ENCODE results near the gene ERBB4.
A peak's percentile ranks its signal among the peaks of the same experiment; 100 is the strongest.

Gene ERBB4

DNA sequence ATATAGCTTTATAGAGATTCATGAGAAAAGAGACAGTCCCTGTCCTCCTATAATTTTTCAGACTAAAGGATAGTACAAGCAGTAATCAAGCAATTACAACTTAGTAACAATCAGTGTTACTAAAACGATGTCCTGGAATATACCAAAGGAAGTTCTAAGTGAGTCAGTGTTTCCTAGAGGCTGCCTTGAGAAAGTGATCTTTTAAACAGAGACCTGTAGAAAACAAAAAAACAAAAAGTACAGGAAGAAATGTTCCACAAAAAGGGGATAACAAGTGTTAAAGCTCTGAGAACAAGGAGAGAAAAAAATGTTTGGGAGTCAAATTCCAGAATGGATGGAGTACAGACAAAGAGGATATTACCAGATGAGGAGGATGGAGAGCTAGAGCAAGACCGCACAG is 556.4 kb downstream of the ERBB4 start:
- no peak for DNase-seq

DNA sequence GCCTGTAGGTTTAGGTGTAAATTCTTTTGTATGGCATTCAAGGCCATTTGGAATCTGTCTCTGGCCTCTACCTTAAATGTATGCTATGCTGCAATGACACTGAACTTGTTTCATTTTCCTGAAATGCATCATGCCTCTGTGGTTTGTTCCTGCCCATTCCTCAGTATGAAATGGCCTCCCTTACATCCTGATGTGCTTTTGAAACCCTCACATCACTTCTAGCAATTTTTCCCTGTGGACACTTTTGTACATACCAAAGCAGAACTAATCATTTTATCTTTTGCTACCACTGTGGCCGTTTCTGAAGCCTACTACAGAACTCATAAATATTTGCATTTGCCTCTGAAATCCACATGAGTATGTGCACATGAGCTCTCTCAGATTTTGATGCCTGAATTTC is 557.2 kb downstream of the ERBB4 start:
- peak; percentile 1 for DNase-seq

DNA sequence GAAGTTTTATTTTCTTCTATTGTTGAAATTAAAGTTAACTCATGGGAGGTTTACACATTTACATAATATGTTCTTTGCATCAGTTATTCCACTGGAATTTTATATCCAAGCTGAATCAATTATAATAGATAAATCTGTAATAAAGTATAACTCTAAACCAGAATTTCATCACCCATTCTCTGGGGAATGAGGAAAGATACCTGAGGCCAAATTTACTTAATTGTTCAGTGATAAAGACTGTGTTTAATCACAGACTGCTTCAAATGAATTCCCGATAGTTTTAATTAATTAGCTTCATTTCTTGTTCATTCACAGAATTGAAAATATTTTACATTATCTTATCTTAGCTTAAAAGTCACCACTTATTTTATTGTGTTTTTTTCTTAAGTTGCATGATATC is 562.5 kb downstream of the ERBB4 start:
- DNase-seq: no peak

DNA sequence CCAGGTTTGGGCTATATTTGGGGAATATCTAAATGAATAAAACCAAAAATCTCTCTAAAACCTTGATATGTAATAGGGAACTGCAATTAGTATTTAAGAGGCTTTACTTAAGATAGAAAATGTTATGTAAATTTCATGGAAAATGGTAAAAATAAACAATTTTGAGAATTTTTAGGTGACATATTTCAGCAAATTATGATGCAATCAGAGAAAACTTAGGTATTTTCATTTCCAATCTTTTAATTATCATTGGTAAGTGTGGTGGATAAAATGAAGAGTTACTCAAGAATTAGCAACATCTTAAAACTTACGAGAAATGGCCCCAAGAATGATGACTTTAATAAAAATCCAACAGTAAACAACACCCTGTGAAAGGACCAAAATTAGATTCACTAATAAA is 571.4 kb downstream of the ERBB4 start:
- no peak for DNase-seq

DNA sequence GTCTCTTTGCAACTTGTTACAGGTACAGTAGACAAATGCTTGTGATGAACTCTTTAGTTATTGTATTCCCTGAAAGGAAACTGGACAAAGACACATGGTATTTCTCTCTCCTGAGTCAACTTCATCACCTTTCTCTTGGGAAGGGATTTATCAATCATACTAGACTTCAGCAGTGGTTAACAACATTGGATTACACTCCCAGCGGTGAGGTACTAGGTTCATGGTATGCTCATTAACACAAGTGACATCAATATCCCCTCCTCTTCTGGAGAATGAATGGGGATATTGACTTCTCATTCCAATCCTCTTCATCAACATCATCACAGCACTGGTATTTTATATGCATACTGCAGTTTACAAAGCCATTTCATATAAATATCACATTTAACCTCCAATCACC is 574.6 kb downstream of the ERBB4 start:
- no peak for DNase-seq

DNA sequence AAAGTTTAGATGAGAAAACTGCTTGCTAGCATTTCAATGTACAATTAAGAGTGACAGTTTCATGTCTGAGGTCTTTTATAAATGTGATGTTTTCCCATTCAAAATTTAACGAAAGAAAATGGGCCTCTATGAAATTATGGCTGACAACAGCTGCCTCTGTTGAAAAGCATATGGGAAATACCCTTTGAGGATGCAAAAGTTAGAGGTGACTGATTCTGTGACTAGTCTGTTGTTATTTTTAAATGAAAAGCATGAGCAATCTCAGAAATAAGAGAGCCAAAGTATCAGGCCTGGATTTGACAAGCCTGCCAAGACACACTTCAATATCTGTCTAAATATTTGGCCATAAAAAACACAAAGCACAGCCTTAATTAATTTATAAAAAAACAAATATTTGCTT is 580.8 kb downstream of the ERBB4 start:
- DNase-seq: no peak

DNA sequence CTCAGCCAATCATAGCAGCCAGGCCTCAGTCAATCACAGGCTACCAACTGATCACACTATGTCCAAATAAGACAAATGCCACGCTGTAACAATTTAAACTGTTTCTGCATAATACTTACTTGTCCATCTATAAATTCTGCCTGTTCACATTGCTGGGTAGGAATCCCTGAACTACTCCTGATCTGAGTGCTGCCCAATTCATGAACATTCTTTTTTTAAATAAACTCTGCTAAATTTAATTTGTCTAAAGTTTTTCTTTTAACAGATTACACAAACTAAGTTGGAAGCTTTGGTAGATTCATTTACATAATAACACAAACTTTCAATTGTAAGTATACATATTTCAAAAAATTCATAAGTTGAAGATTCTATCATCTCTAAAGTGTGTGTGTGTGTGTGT is 583.0 kb downstream of the ERBB4 start:
- DNase-seq: no peak

DNA sequence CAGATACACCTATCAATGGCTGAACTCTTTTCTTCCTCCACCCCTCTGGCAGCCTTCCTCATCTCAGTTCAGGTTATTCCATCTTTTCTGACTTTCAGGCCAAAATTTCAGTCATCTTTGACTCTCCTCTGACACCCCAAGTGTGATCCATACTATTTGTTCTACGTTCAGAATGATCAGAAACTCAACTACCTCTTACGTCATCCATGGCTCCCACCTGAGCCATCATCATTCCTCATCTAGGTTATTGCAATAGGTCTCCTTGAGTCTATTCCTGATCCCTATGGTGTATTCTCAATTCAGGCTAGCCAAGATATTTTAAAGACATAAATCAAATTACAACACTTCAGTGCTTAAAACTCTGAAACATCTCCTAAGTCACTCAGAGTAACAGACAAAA is 589.7 kb downstream of the ERBB4 start:
- DNase-seq: no peak

DNA sequence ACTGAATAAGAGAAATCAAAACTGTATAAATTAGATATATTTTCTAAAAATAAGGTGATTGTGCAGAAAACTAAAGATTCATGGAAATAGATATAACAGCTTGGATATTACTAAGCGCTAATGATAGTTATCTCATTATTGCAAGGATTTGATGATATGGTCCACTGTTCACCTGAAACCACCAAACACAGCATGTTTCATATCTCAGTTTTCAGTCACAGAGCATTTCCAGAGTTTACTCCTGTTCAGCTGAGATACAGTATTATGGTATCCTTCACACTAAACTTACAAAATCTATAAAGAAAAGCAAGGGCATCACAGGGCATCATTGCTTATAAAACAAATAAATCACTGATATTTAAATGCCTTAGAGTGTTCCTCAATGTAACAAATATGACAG is 591.6 kb downstream of the ERBB4 start:
- DNase-seq: no peak

DNA sequence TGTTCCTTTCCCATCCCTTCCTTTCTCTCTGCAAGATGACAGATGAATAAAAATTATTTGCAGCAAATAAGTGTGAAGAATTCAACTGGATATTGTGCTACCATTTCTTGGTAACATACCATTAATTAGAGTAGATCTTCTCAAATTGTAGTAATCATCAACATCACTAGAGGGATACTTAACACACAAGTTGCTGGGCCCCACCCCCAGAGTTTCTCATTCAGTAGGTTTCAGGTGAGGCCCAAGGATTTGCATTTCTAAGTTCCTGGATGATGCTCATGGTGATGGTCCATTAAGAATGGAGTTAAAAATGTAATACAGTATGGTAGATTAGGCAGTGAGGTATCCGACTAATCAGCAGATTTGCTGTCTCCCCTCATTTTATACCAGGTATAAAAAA is 594.0 kb downstream of the ERBB4 start:
- no peak for DNase-seq

DNA sequence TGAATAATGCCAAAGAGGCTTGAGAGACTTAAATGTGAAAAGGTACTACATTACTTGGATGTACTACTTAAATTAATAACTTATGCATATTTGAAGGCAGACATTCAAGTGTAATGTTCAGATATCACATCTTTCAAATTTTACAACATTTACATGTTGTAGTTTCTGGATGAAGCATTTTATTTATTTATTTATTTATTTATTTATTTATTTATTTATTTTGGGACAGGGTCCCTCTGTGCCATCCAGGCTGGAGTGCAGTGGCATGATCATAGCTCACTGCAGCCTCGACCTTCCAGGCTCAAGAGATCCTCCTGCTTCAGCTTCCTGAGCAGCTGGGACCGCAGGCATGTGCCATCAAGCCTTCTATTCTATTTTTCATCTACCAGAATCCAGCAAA is 596.4 kb downstream of the ERBB4 start:
- no peak for DNase-seq

DNA sequence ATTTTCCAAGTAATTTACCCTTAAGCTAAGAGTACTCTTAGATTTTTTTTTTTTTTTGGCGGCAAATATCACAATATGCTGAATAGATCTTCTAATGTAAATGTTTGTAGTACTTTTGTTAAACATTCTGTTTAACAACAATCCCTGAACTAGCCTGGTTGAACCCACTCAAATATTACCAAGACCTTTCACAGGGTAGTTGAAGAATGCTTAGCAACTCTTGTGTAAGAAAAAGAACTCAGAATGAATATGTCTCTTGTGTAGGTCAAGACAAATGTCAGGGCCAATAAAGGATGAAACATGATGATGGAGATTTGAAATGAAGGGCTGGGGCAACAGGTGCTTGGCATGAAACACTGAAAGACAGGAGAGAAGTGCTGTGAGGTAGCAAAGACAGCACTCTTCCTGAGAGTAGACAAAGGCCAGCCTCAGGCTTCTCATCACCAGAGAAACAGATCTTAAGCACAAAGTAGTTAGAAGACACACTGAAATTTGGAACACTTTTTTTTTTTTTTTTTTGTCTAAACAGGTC is 597.3 kb downstream of the ERBB4 start:
- no peak for DNase-seq

DNA sequence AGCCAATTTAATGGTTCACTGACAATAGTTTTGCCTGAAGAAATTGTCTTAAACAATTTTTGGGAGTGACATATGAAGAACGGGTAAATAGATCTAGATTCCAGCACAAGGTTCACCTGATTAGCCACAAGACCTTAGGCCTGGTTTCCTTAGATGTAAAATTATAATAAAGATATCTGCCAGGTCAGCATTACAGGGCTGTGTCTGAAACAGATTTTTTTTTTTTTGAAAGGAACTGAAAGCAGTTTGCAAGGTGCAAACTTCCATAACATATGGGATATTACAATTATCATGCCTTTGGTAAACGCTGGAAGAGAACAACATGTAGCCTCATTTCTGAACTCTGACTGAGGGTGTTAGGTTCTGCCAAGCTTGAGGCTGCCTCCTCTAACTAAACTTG is 599.4 kb downstream of the ERBB4 start:
- no peak for DNase-seq

DNA sequence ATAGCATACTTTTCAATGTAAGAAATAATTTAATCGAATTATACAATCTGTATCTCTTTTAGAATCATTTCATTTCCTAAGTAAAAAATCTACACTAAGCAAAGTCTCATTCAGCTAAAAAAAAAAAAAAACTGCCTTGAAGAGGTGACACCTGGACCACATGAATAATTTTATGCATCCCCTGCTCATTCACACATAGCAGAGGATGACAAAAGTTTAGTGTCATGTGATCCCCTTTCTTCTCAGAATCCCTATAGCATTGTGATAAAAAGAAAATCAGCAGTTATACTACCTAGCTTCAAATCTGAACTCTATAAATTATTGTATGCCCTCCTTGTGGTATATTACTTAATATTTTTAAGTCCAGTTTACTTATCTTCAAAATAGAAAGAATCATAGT is 603.8 kb downstream of the ERBB4 start:
- no peak for DNase-seq

DNA sequence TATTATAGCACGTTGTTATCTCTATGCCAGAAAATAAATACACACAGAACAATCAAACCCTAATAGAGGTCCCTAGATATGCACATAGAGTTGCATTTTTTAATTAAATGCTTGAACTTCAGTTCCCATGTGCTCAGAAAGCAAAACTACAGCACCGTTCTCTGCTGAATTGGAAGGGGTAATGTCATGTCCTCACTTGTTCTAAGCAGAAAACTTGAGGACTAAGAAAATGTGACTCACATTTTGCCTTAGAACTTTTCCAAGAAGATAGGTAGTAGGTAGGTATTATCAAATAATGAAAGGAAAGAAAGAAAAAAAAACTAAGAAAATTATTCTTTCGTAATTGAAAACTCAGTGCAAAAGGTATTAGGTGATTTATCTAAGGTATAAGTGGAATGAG is 607.3 kb downstream of the ERBB4 start:
- DNase-seq: no peak

DNA sequence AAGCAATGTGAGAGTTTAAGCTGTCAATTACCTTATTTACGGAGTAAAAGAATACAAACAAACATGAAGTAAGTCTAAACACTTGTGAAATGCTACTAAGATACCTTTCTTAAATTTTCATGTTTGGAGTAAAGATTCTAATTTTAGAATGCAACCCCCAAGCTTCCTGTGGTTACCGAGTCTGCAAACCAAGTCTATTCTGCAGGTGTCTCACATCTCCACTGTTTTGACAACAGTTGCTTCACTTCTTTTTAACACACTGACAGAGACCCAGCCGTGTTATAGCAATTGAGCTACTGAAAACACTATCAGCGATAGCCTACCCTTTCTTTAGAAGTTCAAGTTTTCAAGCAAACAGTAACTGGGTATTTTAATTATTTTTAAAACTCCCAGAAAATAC is 608.3 kb downstream of the ERBB4 start:
- DNase-seq: no peak

DNA sequence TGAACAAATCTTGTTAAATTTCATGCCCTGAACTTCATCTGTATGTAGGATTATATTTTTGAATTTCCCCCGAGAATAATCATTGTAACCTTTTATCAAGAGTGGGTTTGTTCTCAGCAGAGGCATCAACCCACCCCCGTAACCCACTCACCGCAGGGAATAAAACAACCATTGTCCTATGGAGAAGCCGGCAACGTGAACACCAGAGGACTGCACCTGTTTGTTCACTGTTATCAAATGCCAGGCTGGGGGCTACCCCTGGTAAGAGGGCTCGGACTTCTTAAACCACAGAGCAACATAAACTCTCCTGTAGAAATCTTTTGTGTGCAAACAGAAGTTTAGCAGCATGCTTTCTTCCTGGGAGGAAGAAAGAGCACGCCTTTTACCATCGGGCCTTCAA is 610.4 kb downstream of the ERBB4 start:
- DNase-seq: no peak

DNA sequence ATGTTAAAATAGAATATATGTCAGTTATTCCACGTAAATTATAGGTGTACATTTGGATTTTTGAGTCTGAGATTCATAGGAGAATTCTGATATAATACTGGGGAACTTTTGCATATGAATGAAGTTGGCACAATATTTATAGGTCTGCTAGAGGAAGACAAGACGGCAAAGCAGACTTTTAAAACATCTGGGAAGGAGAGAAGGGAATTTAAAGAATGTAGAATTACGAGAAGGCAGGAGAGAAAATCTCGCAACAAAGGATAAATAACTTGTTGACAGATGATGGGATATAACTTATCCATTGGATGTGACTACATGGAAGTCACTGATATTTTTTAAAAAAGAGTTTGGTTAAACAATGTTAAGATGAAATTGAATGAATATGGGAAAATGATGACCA is 615.6 kb downstream of the ERBB4 start:
- DNase-seq: no peak

DNA sequence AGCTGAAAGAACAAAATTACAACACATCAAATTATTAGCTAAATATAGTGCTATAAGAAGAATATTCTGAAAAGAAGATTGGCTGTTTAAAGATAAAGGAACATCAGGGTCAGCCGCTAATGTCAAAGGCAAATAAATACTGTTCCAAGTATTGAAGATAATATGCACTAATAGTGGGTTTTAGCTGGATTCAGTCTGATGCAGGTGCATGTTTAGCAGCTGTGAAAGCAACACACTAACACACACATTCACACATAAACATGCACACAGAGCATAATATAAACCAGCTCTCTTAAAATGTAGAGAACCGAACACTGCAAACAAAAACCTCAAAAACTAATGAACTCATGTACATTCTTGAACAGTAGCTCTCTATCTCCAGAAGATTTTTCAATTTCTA is 634.6 kb downstream of the ERBB4 start:
- no peak for DNase-seq

DNA sequence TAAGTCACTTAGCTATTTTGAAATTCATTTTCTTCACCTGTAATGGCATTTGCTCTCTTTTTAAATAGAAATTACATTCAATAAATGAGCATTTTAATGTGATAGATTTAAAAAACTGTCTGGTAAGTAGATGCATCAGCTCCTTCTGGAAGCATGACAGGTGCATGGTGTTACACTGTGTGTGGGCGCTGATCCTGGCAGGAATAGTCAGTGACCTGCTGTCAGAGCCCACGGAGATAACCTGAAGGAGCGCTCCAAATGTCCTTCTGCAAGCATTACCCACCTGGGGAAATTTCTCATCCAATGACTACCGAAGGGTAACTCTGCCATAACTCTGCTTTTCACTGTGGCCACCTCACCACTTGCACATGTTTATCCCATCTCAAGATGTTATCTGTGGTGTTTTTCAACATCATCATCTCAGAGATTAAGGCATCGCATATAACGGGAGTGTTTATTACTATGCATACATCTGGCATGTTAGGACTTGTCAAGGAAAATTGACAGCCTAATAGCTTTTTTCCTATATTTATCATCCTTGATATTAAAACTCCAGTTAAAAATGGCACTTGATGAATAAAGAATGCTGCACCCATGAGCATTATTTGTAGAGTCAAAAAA is 637.3 kb downstream of the ERBB4 start:
- DNase-seq: no peak

DNA sequence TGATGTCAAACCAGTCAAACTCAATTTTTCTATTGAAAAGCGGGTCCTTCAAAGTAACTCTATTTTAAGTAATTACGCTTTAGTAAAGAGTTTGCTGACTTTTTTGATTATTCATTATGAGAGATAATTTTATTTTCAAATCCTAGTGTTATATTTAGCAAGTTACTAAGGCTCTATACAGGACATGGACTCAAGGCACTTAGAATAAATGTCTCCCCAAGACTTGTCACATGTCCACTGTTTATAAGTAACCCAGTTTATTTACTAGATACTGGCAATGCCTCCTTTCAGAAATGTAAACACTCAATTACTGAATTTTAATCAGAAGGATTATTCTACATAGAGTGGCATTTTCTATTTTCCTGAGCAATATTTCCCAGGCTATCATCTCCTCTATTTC is 638.1 kb downstream of the ERBB4 start:
- no peak for DNase-seq

DNA sequence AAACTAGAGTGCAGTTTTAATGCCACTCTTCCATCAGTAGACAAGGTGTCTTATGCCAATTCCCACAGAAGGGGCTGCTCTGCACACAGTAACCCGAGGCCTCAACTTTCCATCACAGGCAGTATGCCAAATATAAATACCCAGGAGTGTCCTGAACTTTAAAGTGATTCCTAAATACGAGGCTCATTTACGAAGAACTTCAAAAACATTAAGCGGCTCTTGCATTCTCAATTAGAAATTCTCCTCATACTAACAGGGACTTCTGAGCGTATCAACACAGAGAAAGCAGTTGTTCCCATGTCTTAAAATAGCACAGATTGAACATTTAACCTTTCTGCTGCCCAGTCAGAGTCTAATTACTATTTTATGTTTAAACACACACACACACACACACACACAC is 638.6 kb downstream of the ERBB4 start:
- DNase-seq: no peak

DNA sequence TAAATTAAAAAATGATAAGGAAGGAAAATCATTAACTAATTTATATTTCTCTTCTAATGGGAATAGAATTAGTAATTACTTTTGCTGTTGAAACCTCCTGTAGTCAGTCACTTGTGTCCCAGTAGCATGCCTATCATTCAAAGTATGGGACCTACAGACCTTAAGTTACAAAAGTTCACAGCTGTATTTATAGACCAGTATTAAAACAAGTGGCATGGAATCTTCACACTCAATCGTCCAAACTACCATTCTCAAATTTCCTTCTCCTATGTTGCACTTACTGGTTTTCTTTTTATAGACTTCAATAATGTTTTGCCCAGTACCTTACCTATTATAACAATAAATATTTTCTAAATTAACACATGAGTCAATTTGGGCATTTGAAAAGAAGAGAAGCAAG is 639.9 kb downstream of the ERBB4 start:
- no peak for DNase-seq

DNA sequence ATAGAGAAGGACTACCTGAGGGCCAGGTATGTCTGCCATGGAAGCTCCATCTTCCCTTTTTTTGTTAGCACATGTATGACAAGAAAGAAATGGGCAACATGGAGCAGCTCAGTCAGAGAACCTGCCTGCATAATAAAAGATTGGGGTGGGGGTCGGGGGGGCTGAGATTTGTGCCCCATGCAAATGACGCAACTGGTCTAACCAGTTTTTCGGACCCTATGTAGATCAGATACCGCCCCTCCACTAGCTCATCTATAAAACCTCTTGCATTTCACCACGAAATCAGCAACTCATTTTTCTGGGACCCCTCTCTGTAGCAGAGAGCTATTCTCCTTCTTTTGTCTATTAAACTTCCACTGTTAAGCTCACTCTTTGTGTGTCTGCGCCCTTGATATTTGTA is 657.2 kb downstream of the ERBB4 start:
- DNase-seq: no peak

DNA sequence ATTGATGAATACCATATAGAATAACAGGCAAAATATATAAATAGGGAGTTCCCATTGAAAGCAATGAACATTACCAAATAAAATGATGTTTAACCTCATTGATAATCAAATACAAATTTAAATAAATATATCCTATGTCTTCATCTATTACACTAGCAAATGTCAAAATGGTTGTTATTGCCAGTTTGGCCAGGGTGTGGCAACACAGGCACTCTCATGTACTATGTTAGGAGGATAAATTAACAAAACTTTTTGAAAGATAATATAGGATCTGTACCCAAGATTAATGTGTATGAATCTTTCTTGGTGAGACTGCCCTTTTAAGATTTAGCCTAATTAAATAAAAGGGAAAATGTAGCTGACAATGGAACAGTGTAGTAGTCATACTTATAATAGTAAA is 659.3 kb downstream of the ERBB4 start:
- no peak for DNase-seq

DNA sequence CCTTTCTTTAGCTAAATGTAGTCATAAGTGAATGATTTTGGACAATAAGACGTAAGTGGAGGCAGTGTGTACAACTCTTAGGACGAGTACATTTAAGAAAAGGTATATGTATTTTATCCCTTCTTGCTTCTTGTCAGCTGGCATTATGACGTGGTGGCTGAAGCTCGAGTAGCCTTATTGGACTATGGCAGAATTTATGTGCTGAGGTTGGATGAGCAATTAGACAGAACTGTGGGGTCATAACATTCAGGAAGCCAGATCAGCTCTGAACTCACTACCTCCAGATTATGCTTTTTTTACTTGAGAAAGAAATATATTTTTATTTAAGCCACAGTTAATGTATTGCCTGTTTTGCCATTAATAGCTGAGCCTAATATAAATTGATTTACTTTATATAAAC is 661.5 kb downstream of the ERBB4 start:
- no peak for DNase-seq
